PC-3 (cell line): ENCODE measurements around the gene BEND7.

Experiments used
- CTCF ChIP-seq: fragments of 300-600 bp; sonication (generic); conservative IDR thresholded peaks from 2 replicates; pipeline ENCODE4 v1.5.1; 2017; ENCODE audit warnings: antibody characterized with exemption, low read depth, mild to moderate bottlenecking, low read length
- EZH2phosphoT487 ChIP-seq: fragments of 300-600 bp; sonication (generic); IDR thresholded peaks from 2 replicates; pipeline ENCODE4 v1.6.1; 2018; ENCODE audit warnings: mild to moderate bottlenecking, antibody characterized with exemption, low read length, borderline replicate concordance

GRCh38 chr10:13528123-13528874, 515 bp downstream of the BEND7 start:
- no peak for TF ChIP-seq CTCF
- no peak for TF ChIP-seq EZH2phosphoT487
